B cell (primary cell): ENCODE results near the gene ERBB2. TPM values are rescaled to one million over a fixed set of nuclear protein-coding genes. Genes with fewer than 3 reads are reported as not detected.

Experiments
- ATAC-seq: fragments of 200-7000 bp; cut with Tn5 transposase; one replicate; pipeline ENCODE4 v1.10.0; 2021; ENCODE audit warnings: low read depth, mild to moderate bottlenecking, moderate number of reproducible peaks, moderate library complexity
- CTCF ChIA-PET: fragments of 350-600 bp; sonication (Branson Sonifier 250); formaldehyde crosslinking; loops from one replicate; lab custom pipeline; 2021; ENCODE audit warnings: antibody characterized with exemption, inconsistent platforms; lab: Charles Lee
- POLR2A ChIA-PET: fragments of 350-600 bp; sonication (Branson Sonifier 250); formaldehyde crosslinking; loops from one replicate; lab custom pipeline; 2021; ENCODE audit warnings: antibody characterized with exemption; lab: Charles Lee
- DNase-seq: peaks from one replicate; pipeline ENCODE4 v3.0.0; 2013
- H2AFZ ChIP-seq: 2 replicates; pipeline ENCODE4 v1.6.1; 2012; ENCODE audit warnings: mild to moderate bottlenecking, low read depth, low read length; ENCODE audit not compliant: insufficient read depth, poor library complexity, severe bottlenecking
- H3K27ac ChIP-seq, 2 donors: 1 replicate in 1 of 2; 2 replicates in 1 of 2; pipeline ENCODE4 v1.5.1; 2012 to 2013; ENCODE audit warnings: low read length in 2 of 2, mild to moderate bottlenecking in 2 of 2, moderate library complexity in 1 of 2
- H3K27me3 ChIP-seq, 4 experiments: fragments of 200-600 bp in 1 of 4; sonication (generic) in 1 of 4; replicated peaks in 1 of 4; 1 replicate in 2 of 4; 2 replicates in 2 of 4; pipeline versions ENCODE4 v1.6.1 to v1.7.0; 2013 to 2016; ENCODE audit warnings: low read length in 3 of 4, mild to moderate bottlenecking in 2 of 4, mixed read lengths in 1 of 4, moderate library complexity in 1 of 4; ENCODE audit not compliant: insufficient read depth in 4 of 4, control insufficient read depth in 3 of 4; ENCODE audit errors: control extremely low read depth in 1 of 4
- H3K36me3 ChIP-seq, 2 experiments: replicated peaks in 1 of 2; 1 replicate in 1 of 2; 2 replicates in 1 of 2; pipeline versions ENCODE4 v1.6.1 to v1.7.1; 2013; ENCODE audit warnings: low read length in 1 of 2; ENCODE audit not compliant: insufficient read depth in 2 of 2, control insufficient read depth in 1 of 2; ENCODE audit errors: control extremely low read depth in 1 of 2, extremely low read depth in 1 of 2
- H3K4me1 ChIP-seq, 2 donors: fragments of 200-600 bp in 1 of 2; sonication (generic) in 1 of 2; 1 replicate in 1 of 2; 2 replicates in 1 of 2; pipeline versions ENCODE4 v1.5.1 to v1.6.1; 2013 to 2017; ENCODE audit warnings: low read length in 2 of 2; ENCODE audit not compliant: control insufficient read depth in 2 of 2, insufficient read depth in 2 of 2
- H3K4me2 ChIP-seq: replicated peaks from 2 replicates; pipeline ENCODE3; 2012; ENCODE audit warnings: mild to moderate bottlenecking, low read depth, low read length; ENCODE audit not compliant: poor library complexity, severe bottlenecking
- H3K4me3 ChIP-seq, 5 experiments: fragments of 200-600 bp in 1 of 5; sonication (generic) in 1 of 5; 1 replicate in 3 of 5; 2 replicates in 2 of 5; pipeline versions ENCODE4 v1.5.1 to v1.7.0; 2011 to 2016; ENCODE audit warnings: low read length in 4 of 5, mild to moderate bottlenecking in 4 of 5, low read depth in 2 of 5, control low read depth in 1 of 5, moderate library complexity in 1 of 5; ENCODE audit not compliant: insufficient read depth in 1 of 5; ENCODE audit errors: control extremely low read depth in 1 of 5, extremely low read depth in 1 of 5
- H3K79me2 ChIP-seq: fragments of 200-600 bp; sonication (generic); one replicate; pipeline ENCODE4 v1.6.0; 2016; ENCODE audit warnings: low read length; ENCODE audit not compliant: control insufficient read depth, insufficient read depth
- H3K9ac ChIP-seq: fragments of 200-600 bp; sonication (generic); 2 replicates; pipeline ENCODE4 v1.6.1; 2017; ENCODE audit warnings: mild to moderate bottlenecking, low read length, moderate library complexity
- H3K9me3 ChIP-seq, 3 donors: one replicate each; pipeline versions ENCODE4 v1.6.1 to v1.7.1; 2013; ENCODE audit warnings: low read length in 2 of 3; ENCODE audit not compliant: control insufficient read depth in 2 of 3, insufficient read depth in 1 of 3; ENCODE audit errors: control extremely low read depth in 1 of 3
- H4K20me1 ChIP-seq: 2 replicates; pipeline ENCODE4 v1.6.0; 2012; ENCODE audit warnings: mild to moderate bottlenecking, low read length; ENCODE audit not compliant: insufficient read depth, control insufficient read depth, poor library complexity, severe bottlenecking
- H3K27ac Mint-ChIP-seq: one replicate; pipeline ENCODE4 v1.8.0; 2021; ENCODE audit warnings: mixed read lengths
- H3K27me3 Mint-ChIP-seq: one replicate; pipeline ENCODE4 v1.8.0; 2021; ENCODE audit warnings: mixed read lengths
- H3K4me1 Mint-ChIP-seq: one replicate; pipeline ENCODE4 v1.8.0; 2021; ENCODE audit warnings: mixed read lengths
- H3K4me3 Mint-ChIP-seq: one replicate; pipeline ENCODE4 v1.8.0; 2021; ENCODE audit warnings: mixed read lengths
- H3K9me3 Mint-ChIP-seq: one replicate; pipeline ENCODE4 v1.8.0; 2022; ENCODE audit warnings: mixed read lengths; ENCODE audit not compliant: insufficient read depth
- EZH2 ChIP-seq: IDR thresholded peaks from 2 replicates; pipeline ENCODE4 v1.6.1; 2012; ENCODE audit warnings: borderline replicate concordance, low read depth, mild to moderate bottlenecking, moderate library complexity, low read length; ENCODE audit not compliant: insufficient read depth, poor library complexity, severe bottlenecking
- WGBS: methylation state at CpG from one replicate; pipeline ENCODE4 v1.1.5; 2013; ENCODE audit warnings: missing lambda C conversion rate; ENCODE audit not compliant: insufficient coverage; 5-methylcytosine and 5-hydroxymethylcytosine counted together
- intact Hi-C: fragments of 100-400 bp; cut with micrococcal nuclease; formaldehyde crosslinking; loops from one replicate; pipeline ENCODE4 v1.10.0; 2022
- polyA plus RNA-seq: library from polyadenylated mRNA; depleted of rRNA; stranded (reverse); fragments of >200 nt; gene quantifications from 2 replicates; pipeline ENCODE4 v1.2.3, GENCODE V29; 2012
- total RNA-seq, 2 donors: library from RNA; stranded (reverse); fragments of 120-200 nt in 1 of 2; gene quantifications; 1 replicate in 1 of 2; 2 replicates in 1 of 2; pipeline versions ENCODE4 v1.2.3 to v1.2.4, GENCODE V29; 2013 to 2022
- TF ChIP-seq, protein P1 (sequence below): fragments of 200-600 bp; IDR thresholded peaks from one replicate; pipeline ENCODE4 v1.8.0; 2022; ENCODE audit warnings: antibody characterized with exemption, mild to moderate bottlenecking

The ERBB2 gene
- total and polyA plus RNA-seq, 2 donors (not counting 1 experiment from before 2014, with no cell fraction given), result 3.2 to 8.4 TPM

DNA sequence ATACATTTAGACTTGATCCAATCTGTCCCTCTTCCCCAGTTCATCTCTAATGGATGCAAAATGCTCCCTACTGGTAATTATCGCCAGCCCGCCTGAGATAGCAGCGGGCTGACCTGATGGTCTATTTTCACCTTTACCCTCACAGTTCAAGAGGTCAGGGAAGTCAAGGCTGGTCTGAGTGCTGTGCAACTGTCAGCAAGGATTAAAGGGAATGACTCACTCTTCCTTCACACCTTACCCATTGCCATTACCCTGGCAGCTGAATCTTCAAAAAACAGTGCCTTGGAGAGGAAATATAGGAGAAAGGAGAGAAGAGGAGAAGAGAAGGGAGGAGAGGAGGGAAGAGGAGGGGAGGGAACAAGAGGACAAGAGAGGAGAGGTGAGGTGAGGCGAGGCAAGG is 74.2 kb downstream of the ERBB2 start:
- Mint-ChIP-seq H3K27ac (peak overlapping the region; percentile 90), H3K27me3 (no peaks in the 10 kb centered on the region), H3K4me3 (peak overlapping the region; percentile 76), H3K9me3 (no peaks in the 10 kb centered on the region), H3K4me1 (peaks cover 93% of the 10 kb centered on the region)
- DNase-seq (no peak), ATAC-seq (no peak)
- POLR2A ChIA-PET, result no interaction called here
- Histone ChIP-seq H3K4me2 (peak overlapping the region; percentile 77), H3K27me3 (no peaks in the 10 kb centered on the region), H3K4me1 (peaks cover 91 to 92% of the 10 kb centered on the region in 2 donors), H4K20me1 (peaks cover 4% of the 10 kb centered on the region), H3K9me3 (no peaks in the 10 kb centered on the region), H3K9ac (peak overlapping the region; percentile 74), H3K27ac (peak overlapping the region; percentile 74 to 86), H3K36me3 (peaks cover 0 to 57% of the 10 kb centered on the region in 2 experiments), H3K4me3 (peak overlapping the region in 2 of 5 experiments; percentile 30 to 86), H3K79me2 (peaks cover 98% of the 10 kb centered on the region), H2AFZ (no peak overlapping the region)
- CTCF ChIA-PET, result no interaction called here
- TF ChIP-seq, protein P1, sequence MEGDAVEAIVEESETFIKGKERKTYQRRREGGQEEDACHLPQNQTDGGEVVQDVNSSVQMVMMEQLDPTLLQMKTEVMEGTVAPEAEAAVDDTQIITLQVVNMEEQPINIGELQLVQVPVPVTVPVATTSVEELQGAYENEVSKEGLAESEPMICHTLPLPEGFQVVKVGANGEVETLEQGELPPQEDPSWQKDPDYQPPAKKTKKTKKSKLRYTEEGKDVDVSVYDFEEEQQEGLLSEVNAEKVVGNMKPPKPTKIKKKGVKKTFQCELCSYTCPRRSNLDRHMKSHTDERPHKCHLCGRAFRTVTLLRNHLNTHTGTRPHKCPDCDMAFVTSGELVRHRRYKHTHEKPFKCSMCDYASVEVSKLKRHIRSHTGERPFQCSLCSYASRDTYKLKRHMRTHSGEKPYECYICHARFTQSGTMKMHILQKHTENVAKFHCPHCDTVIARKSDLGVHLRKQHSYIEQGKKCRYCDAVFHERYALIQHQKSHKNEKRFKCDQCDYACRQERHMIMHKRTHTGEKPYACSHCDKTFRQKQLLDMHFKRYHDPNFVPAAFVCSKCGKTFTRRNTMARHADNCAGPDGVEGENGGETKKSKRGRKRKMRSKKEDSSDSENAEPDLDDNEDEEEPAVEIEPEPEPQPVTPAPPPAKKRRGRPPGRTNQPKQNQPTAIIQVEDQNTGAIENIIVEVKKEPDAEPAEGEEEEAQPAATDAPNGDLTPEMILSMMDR, result no peak
- TF ChIP-seq EZH2, result no peak
- WGBS, result no CpG with 5 or more reads among the region's 4 CpGs
- intact Hi-C loops, result loop anchor here (2.0 to 5.0 kb wide), 2 partner anchors 41 to 88 kb away; partner anchors contain the start of gene IKZF3

DNA sequence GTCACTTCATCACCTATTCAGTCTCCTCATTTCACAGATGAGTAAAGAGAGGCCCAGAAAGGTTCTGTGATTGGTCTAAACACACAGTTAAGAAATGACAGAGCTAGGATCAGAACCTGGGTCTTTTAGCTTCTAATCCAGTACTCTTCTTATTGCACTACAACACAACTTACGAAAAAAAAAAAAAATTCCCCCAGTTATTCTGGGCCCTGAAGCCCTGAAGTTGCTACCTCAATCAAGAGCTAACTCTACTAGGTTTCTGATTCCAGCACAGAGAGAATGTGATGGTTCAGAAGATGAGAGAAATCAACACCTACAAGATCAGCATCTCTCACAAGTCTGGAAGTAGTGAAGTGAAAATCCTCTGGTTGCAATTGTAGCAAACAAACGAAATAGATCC is 75.2 kb downstream of the ERBB2 start:
- Histone ChIP-seq H3K36me3 (peaks cover 0 to 56% of the 10 kb centered on the region in 2 experiments), H3K4me3 (peak overlapping the region in 3 of 5 experiments; percentile 30 to 86 (median 43)), H3K4me2 (peak overlapping the region; percentile 77), H3K9ac (peak overlapping the region; percentile 74), H3K9me3 (no peaks in the 10 kb centered on the region), H3K4me1 (peaks cover 82 to 91% of the 10 kb centered on the region in 2 donors), H2AFZ (no peak overlapping the region), H3K27ac (peak overlapping the region; percentile 74 to 86), H3K27me3 (no peaks in the 10 kb centered on the region), H4K20me1 (no peaks in the 10 kb centered on the region), H3K79me2 (peaks cover 95% of the 10 kb centered on the region)
- Mint-ChIP-seq H3K4me3 (peak overlapping the region; percentile 77), H3K27me3 (no peaks in the 10 kb centered on the region), H3K9me3 (no peaks in the 10 kb centered on the region), H3K27ac (peak overlapping the region; percentile 93), H3K4me1 (peaks cover 86% of the 10 kb centered on the region)
- intact Hi-C loops, result loop anchor here (1.0 to 5.0 kb wide), 3 partner anchors 19 to 207 kb away; partner anchors contain the start of gene PSMD3
- DNase-seq, result no peak
- ATAC-seq, result peak; percentile 39
- ChIA-PET CTCF (interaction anchor here (0.5 to 3.5 kb wide), 5 partner anchors 16 to 187 kb away, joined by 3 to 32 read pairs (median 5); no protein-coding TSS in a partner anchor), POLR2A (interaction anchor here (0.6 to 3.9 kb wide), 5 partner anchors 16 to 150 kb away, joined by 3 to 46 read pairs (median 4); no protein-coding TSS in a partner anchor)
- no CpG with 5 or more reads among the region's 2 CpGs for WGBS
- TF ChIP-seq, protein P1, result no peak
- no peak for TF ChIP-seq EZH2
